ENCODE measurements around the gene FEZF1.

Gene FEZF1

DNA sequence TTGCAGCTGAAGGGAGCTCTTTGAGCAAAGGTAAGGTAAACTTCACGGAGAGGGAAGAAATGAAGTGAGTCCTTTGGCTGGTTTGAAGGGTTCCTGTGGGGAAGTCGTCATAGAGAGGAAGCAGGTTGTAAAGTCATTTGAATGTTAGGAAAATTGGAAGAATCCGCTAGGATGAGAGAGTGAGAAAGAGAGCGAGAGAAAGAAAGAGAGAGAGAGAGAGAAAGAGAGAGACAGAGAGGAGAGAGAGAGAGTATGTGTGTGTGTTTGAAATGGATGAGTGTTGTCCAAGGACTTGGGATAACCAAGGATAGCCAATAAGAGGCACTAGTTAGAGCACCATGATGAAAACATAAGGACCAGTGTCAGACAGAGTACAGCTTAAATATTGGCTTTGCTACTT, 43.1 kb downstream of the FEZF1 start:
- Histone ChIP-seq H3K9me2 (replicated peaks; ENCODE audit: insufficient read depth, low read length) (no peaks in the 10 kb centered on the region), H3K4me3 (ENCODE audit: insufficient read depth, low read length, poor library complexity, severe bottlenecking) (no peak overlapping the region), H3K27ac (ENCODE audit: low read depth, low read length) (no peak overlapping the region), H3K36me3 (ENCODE audit: low read length) (no peaks in the 10 kb centered on the region), H4K20me1 (ENCODE audit: low read depth, low read length) (no peaks in the 10 kb centered on the region), H3K79me2 (ENCODE audit: insufficient read depth, low read length) (no peaks in the 10 kb centered on the region), H3F3A (ENCODE audit: insufficient read depth) (no peaks in the 10 kb centered on the region), H3K4me2 (ENCODE audit: low read depth, low read length, poor library complexity, severe bottlenecking) (no peak overlapping the region), H3K9me3 (ENCODE audit: insufficient read depth, low read length) (no peaks in the 10 kb centered on the region), H3K27me3 (ENCODE audit: low read length) (no peaks in the 10 kb centered on the region), H2AFZ (ENCODE audit: low read depth, low read length, severe bottlenecking) (no peak overlapping the region), H3K9ac (ENCODE audit: low read length) (no peak overlapping the region)
- TF ChIP-seq, protein P1, sequence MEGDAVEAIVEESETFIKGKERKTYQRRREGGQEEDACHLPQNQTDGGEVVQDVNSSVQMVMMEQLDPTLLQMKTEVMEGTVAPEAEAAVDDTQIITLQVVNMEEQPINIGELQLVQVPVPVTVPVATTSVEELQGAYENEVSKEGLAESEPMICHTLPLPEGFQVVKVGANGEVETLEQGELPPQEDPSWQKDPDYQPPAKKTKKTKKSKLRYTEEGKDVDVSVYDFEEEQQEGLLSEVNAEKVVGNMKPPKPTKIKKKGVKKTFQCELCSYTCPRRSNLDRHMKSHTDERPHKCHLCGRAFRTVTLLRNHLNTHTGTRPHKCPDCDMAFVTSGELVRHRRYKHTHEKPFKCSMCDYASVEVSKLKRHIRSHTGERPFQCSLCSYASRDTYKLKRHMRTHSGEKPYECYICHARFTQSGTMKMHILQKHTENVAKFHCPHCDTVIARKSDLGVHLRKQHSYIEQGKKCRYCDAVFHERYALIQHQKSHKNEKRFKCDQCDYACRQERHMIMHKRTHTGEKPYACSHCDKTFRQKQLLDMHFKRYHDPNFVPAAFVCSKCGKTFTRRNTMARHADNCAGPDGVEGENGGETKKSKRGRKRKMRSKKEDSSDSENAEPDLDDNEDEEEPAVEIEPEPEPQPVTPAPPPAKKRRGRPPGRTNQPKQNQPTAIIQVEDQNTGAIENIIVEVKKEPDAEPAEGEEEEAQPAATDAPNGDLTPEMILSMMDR (IDR thresholded peaks at IDR 0.05; ENCODE audit: insufficient read depth, low read length, poor library complexity, severe bottlenecking), result no peak
- TF ChIP-seq EZH2phosphoT487 (conservative IDR thresholded peaks at IDR 0.05; ENCODE audit: low read length), result no peak

DNA sequence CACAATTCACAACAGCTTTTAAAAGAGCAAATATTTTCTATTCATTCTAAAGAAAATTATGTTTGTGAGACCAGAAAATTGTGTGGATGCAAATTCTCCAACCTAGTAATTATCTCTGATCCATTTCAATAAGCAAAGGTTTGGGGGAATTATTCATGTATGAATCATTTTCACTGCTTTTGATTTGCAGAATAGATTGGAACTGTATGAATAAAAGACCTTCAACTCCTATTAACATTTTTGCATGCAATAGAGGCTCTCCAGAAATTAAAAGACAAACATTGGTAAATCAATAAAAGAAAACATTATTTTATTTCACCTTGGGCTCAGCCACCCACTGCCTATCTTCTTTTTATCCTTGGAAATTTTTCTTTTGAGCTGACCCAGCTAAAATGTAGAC, 43.5 kb downstream of the FEZF1 start:
- no peaks in the 10 kb centered on the region for H3K27me3 ChIP-seq (ENCODE audit: low read length)
- TF ChIP-seq, protein P1 (IDR thresholded peaks at IDR 0.05; ENCODE audit: insufficient read depth, low read length, poor library complexity, severe bottlenecking), result no peak
- TF ChIP-seq EZH2phosphoT487 (conservative IDR thresholded peaks at IDR 0.05; ENCODE audit: low read length), result no peak
- H3K79me2 ChIP-seq (ENCODE audit: insufficient read depth, low read length), result no peaks in the 10 kb centered on the region
- no peaks in the 10 kb centered on the region for H4K20me1 ChIP-seq (ENCODE audit: low read depth, low read length)
- H3K36me3 ChIP-seq (ENCODE audit: low read length), result no peaks in the 10 kb centered on the region
- no peak overlapping the region for H3K4me2 ChIP-seq (ENCODE audit: low read depth, low read length, poor library complexity, severe bottlenecking)
- no peaks in the 10 kb centered on the region for H3K9me2 ChIP-seq (replicated peaks; ENCODE audit: insufficient read depth, low read length)
- H3F3A ChIP-seq (ENCODE audit: insufficient read depth), result no peaks in the 10 kb centered on the region
- H3K27ac ChIP-seq (ENCODE audit: low read depth, low read length), result no peak overlapping the region
- H3K9me3 ChIP-seq (ENCODE audit: insufficient read depth, low read length), result no peaks in the 10 kb centered on the region
- H3K4me3 ChIP-seq (ENCODE audit: insufficient read depth, low read length, poor library complexity, severe bottlenecking), result no peak overlapping the region
- H3K9ac ChIP-seq (ENCODE audit: low read length), result no peak overlapping the region
- H2AFZ ChIP-seq (ENCODE audit: low read depth, low read length, severe bottlenecking), result no peak overlapping the region

DNA sequence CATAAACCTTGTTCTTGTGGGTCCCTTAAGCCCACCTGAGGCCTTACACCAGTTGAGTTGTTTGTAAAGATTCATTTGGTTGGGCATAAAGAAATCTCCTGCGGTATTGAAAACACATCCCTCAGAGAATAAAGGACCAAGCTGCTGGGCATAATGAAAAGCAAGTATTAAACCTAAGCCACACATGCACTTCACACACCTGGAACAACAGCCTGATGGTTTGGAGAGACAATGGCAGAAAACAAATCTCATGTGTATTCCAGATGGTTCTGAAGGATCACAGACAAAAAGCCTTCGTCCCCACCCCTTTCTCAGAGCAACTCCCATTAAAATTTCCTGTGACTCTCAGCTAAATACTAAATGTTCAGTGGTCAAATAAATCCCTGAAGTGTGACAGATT, 44.2 kb downstream of the FEZF1 start:
- Histone ChIP-seq H3F3A (ENCODE audit: insufficient read depth) (no peaks in the 10 kb centered on the region), H3K4me2 (ENCODE audit: low read depth, low read length, poor library complexity, severe bottlenecking) (no peak overlapping the region), H3K79me2 (ENCODE audit: insufficient read depth, low read length) (no peaks in the 10 kb centered on the region), H4K20me1 (ENCODE audit: low read depth, low read length) (no peaks in the 10 kb centered on the region), H3K9ac (ENCODE audit: low read length) (no peak overlapping the region), H3K27ac (ENCODE audit: low read depth, low read length) (no peak overlapping the region), H3K36me3 (ENCODE audit: low read length) (no peaks in the 10 kb centered on the region), H3K9me2 (replicated peaks; ENCODE audit: insufficient read depth, low read length) (no peaks in the 10 kb centered on the region), H3K9me3 (ENCODE audit: insufficient read depth, low read length) (no peaks in the 10 kb centered on the region), H3K27me3 (ENCODE audit: low read length) (no peaks in the 10 kb centered on the region), H2AFZ (ENCODE audit: low read depth, low read length, severe bottlenecking) (no peak overlapping the region), H3K4me3 (ENCODE audit: insufficient read depth, low read length, poor library complexity, severe bottlenecking) (no peak overlapping the region)
- no peak for TF ChIP-seq EZH2phosphoT487 (conservative IDR thresholded peaks at IDR 0.05; ENCODE audit: low read length)
- TF ChIP-seq, protein P1 (IDR thresholded peaks at IDR 0.05; ENCODE audit: insufficient read depth, low read length, poor library complexity, severe bottlenecking), result no peak
